Measurements from ENCODE around the gene PLEKHA6.

Gene PLEKHA6

DNA sequence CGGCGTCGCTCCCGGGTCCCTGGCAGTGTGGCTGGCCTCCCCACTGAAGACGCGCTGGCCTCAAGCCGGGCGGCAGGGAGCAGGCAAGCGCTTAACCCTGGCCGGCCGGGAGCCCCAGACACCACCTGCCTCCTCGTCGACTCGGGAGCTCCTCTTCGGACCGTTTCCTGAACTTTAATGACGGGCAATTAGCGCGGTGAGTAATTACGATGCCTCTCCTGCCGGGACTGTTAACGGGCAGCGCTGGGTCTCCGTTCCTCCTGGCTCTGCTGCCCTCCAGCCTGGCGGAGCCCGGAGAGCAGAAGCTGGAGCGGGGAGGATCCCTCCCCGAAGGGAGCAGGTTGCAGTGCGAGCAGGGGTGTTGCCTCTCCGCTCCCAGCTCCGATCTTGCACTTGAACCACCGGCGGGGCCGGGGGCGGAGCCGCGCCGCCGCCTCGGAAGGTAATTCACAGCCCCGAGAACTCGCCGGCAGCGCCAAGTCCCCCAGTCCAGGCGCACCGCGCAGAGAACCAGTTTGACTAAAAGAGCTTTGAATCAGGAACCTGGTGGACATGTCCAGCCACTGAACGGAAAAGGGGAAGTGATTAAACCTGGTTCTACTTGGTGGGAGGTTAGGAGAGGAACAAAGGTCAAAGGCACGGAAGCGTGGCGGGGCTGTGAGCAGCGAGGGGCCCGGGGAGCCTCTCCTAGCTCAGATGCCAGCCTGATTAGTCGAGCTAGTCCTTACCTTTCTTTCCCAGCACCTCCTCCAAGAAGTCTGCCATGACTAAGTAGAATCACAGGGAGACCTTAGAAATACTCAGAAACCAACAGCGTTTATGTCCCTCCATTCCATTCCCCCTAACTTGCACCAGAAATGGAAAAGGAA, 18.3 kb upstream of the PLEKHA6 start:
- DNase-seq: peak; percentile 51

DNA sequence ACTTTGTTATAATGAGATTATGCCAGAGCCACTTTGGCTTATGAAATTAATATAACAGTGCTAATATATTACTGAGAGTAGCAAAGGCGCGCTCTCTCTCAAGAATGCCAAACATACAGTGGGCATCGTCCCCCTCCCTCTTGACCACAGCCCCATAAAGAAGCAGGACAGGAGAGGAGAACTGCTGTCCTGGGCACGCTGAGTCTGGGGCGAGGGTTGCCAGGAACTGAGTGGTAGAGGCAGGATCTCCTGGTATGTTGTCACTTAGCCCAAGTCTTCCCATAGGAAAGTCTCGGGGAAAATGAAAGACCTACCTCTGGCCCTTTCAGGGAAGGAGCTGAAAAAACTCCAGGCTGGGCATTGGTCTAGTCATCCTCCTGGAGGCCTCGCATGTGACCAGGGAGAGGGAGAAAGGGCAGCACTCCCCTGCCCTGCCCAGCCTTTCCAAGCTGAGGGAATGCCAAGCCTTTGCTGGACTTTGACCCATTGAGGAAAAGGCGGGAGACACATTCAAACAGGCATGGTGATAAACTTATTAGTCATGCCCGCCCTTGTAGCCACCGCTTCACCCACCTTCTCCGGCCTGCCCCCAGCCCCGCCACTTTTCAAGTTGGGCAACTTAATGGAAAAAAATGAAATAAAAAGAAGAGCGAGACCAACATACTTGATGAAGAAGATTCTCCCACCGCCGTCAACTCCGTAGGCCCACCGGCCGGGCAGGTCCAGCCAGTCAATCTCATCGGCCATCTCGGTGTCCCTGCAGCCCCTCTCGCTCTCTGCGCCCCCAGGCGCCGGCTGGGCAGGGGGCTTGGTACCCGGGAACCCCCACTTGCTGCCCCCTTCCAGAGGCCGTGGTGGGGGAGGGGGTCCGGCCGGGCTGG, 17.4 kb upstream of the PLEKHA6 start:
- no peak for DNase-seq

GRCh38 chr1:204376465-204376864, 16.7 kb upstream of the PLEKHA6 start:
- DNase-seq: no peak

GRCh38 chr1:204373911-204374310, 14.2 kb upstream of the PLEKHA6 start:
- no peak for DNase-seq

- DNase-seq: no peak
These were observed 10.4 kb upstream of the PLEKHA6 start for GRCh38 chr1:204370176-204370575.

DNA sequence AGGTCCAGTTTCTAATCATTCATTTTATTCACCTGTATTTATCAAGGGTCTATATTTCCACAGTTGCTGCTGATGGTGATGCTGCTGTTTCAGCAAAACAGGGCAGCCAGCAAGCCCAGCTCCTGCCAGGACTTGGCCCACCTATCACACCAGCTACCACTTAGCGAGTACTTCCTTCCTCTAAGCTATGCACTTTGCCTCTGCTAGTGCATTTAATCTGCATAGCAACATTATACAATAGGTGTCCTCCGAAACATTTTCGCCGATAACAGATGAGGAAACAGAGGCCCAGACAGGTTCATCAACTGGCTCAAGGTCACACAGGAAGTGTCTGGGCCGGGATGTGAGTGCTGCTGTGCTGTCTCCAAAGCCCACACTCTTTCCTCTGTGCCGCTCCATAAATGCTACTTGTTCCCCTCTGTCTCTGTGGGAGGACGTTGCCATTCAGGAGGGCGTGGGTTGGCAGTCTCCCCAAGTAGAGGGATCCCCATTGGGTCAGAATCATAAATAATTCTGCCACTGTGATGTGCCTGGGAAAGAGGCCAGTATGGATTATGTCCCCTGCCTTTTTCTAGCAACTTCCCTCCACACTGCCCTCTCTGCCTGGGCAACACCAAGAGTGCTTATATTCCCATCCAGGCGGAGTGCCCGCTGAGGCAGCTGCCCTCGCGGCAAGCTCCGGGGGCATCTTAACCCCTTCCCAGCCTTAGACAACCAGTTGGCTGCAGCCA, 9.4 kb upstream of the PLEKHA6 start:
- no peak for DNase-seq

GRCh38 chr1:204367956-204368355, 8.2 kb upstream of the PLEKHA6 start:
- no peak for DNase-seq

DNA sequence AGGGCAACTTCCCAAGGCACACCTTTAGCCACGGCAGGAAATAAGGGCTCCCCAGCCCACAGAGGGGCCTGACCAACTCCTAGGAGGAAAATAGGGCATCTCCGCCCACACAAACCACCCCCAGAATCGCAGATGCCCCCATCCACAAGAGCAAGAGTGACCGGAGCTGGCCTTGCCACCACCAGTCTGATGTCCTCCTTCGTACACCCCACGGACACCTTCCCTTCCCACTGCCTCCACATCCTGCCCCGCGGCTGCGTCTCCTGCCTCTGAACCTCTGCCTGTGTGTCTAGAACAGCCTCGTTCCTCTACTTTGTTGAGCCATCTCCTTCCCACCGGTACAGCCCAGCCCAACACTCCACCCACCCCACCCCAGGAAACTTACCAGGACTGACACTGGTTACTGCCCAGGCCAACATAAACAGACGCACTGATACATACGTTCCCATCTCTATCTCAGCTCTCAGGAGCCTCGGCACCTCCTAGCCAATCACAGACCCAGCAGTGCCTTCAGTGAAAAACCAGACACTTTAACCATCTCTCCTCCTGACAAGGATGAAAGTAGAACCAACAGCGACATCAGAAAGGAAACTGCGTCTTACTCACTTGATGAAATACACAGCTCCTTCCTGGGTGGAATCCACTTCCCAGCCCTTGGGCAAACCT, 7.6 kb upstream of the PLEKHA6 start:
- no peak for DNase-seq

- DNase-seq: peak; percentile 53
These were observed 7.0 kb upstream of the PLEKHA6 start for GRCh38 chr1:204366759-204367158.

GRCh38 chr1:204363335-204364114, 3.8 kb upstream of the PLEKHA6 start:
- DNase-seq: peak; percentile 80

DNA sequence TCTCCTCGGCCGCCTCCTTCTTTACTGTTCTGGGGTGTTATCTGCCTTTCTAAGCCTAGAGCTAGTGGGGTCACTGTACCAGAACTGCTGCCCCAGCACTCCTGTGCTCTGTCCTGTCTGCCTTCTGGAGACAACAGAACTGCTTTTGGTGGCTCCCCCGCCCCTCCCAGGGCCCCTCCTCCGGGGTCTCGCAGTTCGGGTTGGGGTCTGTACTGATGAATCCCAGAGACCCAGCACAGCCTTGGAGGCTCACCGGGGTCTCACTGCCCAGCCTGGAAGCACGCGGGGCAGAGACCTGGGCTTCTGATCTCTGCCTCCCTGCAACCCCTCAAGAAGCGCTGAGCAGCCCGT, 3.2 kb upstream of the PLEKHA6 start:
- no peak for DNase-seq

- DNase-seq: no peak
These were observed 2.1 kb upstream of the PLEKHA6 start for GRCh38 chr1:204361781-204362180.

GRCh38 chr1:204361341-204361771, 1.6 kb upstream of the PLEKHA6 start:
- no peak for DNase-seq

GRCh38 chr1:204360314-204360713, 585 bp upstream of the PLEKHA6 start:
- DNase-seq: no peak

DNA sequence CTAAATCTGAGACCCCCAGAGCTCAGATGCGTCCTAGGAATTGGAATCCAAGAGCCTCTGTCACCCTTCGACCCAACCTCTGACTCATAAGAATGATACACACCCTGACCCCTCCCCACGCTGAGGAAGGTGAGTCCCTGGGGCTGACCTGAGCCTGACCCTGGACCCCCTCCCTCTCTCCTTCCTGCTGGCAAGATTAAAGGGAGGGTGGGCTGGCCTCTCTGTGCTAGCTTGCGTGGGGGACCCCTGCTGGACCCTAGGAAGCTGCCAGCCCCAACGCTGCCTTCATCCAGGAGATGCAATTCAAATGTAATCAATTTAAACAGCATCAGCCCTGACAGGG, 627 bp downstream of the PLEKHA6 start:
- DNase-seq: no peak

DNA sequence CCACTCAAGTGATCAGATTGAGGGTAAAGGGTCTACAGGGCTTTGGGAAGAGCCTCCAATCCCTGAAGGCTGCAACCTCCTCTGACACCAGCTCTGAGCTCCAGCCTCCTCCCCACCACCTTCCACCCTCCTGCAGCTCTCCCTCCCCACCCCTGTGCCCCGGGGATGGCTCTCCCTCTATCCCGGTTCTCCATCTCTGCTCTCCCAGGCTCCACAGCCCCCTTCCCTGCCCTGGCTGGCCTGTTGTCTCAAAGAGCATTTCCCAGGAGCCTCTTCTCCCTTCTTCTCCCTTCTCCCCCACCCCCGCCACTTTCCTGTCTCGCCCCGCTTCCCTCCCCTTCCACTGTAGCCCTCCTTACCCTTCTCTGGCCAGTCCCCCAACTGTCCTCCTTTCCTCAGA, 1.1 kb downstream of the PLEKHA6 start:
- DNase-seq: no peak

DNA sequence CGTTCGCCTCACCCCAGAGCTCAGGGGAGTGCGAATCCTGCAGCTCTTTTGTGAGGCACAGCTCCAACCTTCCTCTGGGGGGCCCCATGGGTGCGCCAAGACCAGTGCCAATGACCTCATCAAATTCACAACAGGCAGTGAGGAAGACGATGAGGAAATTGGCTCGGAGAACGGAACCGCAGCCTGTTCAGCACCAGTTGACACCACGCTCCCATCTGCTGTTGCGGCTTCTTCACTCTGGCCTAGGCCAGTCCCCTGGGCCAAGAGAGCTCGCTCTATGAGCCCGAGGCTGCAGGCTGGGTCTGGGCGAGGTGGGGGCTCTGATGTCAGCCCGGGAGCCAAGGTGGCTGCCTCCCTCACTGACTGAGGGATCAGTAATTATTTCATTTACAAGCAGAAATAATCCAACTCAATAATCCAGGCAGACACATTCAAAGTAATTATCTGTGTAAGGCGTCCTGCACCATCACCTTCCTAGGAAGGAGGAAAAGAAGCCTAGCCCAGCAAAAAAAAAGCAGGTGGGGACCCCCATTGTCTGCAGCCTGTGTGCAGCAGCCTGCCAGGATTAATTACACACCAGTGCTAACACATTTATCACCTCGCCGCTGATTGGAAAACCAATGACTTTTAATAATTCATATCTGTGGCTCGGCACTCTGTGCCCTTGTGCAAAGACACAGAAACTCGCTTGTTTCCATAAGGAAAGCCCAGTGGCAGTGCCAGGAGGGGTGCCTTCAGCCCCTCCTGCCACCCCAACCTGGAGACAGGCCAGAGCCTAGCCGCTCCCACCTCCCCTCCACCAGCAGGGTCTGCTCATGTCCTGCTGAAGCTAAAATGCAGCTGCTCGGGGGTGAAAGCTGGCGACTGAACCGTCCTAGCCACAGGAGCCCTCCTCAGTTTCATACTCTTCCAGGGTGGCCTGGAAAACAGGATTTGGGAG, 1.9 kb downstream of the PLEKHA6 start:
- DNase-seq: peak; percentile 46

DNA sequence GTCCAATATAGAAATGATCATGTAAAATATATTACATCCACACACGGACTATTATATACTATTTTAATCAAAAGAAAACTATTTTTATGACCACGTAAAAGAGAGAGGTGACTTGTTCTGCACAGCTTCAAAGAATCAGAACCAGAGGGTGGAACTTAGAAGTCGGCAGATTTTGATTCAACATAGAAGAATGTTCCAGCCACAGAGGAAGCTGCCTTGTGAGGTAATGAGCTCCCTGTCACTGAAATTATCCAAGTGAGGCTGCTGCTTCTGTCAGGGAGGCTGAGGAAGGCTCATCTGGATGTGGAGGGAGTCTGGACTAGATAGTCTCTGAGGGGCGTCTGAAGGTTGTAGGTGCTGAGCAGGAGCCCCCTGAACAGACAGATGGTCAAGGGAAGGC, 2.7 kb downstream of the PLEKHA6 start:
- no peak for DNase-seq

DNA sequence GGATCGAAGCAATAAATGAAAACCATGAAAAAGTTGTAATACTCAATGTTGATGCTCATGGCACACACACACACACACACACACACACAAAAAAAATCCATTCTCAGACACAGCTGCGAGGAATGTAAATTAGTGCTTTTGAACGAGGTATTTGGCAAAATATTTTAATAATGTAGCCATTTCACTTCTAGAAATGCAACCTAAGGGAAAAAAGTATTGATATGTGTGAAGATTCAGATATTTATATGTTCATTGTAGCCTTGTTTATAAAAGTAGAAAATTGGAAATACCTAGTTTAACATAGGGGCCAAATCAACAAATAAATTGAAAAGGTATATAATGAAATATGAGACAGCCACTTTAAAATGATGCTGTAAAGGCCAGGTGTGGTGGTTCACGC, 3.8 kb downstream of the PLEKHA6 start:
- DNase-seq: no peak

DNA sequence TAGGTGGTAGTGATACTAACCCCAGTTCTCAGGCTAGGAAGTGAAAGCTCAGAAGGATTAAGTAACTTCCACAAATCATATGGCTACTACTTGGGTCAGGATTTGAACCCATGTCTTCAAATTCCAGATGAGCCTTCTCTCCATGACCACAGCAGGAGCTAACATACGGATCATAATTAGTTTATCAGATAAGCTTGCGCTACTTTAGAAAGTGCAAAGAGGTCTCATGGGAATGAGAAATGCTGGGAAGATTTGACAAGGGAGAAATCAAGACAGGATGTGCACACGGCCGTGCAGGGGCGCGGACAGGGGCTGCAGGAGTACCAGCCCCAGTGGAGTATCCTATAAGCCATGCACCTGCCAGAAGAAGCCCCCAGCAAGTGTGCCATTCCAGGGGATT, 5.2 kb downstream of the PLEKHA6 start:
- DNase-seq: no peak

All from RPMI8226 (cell line).